Esophagus mucosa (tissue), 1 donor: ENCODE data around the gene TMSB10. TPM values are rescaled to one million over a fixed set of nuclear protein-coding genes. Genes with fewer than 3 reads are reported as not detected.
"Not testable (repeated sequence)": the region's sequence is repeated elsewhere in the genome, so short reads cannot be mapped to it uniquely, and the experiment has no call there.

Experiments
- ATAC-seq: fragments of 200-7000 bp; cut with Tn5 transposase; one replicate; pipeline ENCODE4 v1.9.1; 2020
- total RNA-seq: library from RNA; stranded (reverse); gene quantifications from one replicate; pipeline ENCODE4 v1.2.4, GENCODE V29; 2023
- donor health status: DM: yes; HTN: yes; CAD: no.

The TMSB10 gene
- total RNA-seq, 1 donor from 2014 or later = 1,660 TPM

DNA sequence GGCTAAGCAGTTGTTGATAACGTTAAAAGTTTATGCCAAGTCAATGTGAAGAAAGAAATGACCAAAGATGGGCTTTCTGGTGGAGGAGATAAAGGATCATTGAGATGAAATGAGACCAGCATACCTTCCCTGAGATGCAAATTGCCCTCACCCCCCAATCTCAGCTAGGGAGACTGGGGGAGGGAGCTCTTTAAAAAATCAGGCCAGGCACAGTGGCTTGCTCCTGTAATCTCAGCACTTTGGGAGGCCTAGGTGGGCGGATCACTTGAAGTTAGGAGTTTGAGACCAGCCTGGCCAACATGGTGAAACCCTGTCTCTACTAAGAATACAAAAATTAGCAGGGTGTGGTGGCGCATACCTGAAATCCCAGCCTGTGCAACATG lies 34.6 kb downstream of the TMSB10 start:
- ATAC-seq = no peak

DNA sequence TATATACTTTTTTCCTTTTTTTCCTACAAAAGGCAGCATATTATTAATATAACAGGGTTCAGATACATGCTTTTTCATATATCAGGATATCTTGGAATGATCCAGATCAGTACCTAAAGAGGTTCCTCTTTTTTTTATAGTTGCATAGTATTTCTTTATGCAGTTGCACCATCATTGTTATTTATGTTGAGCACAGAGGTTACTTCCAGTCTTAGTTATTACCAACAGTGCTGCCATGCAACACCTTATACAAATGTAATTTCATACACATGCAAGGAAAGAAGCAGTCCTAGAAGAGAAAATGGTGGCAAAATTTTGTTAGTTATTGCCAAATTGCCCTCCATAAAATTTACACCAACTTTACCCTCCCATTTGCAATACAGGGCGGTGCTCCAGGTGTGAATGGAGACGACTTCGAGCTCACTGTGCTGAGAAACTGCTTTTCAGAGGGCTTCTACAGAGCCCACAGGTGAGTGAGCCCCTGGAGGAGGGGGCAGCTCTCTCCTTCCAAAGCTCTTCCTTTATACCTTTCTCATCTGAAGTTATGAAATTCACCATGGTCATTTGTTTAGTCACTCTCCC lies 35.5 kb downstream of the TMSB10 start:
- ATAC-seq = no peak

DNA sequence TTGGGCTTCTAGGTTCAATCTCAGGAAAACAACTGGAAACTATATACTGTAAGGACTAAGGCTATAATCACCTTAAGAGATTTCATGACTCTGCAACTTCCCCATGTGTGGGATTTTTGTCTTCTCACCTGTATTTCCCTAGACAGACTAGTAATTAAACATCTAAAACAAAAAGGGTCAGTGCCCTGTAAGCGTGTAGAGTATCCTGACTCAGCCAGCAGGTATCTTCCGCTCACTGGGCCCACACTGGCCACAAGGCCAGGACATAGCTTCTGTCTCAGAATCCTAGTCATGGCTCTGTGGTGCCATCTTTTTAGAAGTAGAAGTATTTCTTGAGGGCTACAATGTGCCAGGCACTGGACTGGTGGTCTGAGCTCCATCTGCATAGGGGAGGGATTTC lies 36.7 kb downstream of the TMSB10 start:
- ATAC-seq = no peak

DNA sequence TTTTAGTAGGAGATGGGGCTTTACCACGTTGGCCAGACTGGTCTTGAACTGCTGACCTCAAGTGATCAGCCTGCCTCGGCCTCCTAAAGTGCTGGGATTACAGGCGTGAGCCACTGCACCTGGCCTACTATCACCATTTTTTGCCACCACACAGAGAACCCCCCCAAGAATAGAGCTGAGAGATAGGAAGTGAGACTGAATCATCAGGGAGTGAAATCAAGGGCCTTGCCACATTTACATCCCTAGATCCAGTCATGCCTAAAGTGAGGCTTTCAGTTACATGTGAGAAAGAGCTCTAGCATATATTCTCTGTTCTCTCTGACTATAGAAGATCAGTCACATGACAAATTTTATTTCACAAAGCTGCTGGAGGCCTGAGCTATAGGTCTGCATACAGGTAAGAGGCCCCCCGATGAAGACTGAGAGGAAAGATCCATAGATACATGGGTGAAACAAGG lies 37.5 kb downstream of the TMSB10 start:
- no peak for ATAC-seq

DNA sequence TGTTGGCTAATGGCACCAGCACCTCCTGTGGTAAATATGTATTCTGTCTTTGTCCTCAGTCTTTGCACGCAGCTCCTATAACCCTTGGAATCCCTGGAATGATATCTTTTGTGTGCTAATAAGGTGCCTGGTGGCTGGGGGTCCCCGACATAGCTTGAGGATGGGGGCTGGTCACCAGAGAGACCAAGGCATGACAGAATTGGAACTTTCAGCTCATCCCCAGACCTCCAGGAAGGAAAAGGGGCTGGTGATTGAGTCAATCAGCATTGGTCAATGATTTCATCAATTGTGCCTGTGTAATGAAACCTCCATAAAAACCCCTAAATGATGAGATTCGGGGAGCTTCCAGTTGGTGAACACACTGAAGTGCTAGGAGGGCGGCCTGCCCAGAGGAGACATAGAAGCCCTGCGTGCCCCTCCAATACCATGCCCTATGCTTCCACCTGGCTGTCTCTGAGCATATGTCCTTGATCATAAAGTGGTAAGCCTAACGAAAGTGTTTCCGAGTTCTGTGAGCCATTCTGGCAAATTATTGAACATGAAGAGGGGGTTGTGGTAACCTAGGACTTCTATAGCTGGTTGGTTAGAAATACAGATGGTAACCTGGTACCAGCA lies 38.9 kb downstream of the TMSB10 start:
- no peak for ATAC-seq

DNA sequence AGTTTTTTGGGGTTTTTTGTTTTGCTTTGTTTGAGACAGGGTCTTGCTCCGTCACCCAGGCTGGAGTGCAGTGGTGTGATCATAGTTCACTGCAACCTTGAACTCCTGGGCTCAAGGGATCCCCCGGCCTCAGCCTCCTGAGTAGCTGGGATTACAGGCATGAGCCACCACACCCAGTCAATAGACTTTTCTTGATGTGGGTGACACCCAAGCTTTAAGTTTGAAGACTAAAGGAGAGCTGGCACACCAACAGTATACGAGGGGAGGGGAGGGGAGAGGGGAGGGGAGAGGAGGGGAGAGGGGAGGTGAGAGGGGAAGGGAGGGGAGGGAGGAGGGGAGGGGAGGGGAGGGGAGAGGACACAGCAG lies 40.4 kb downstream of the TMSB10 start:
- not testable (repeated sequence) for ATAC-seq

DNA sequence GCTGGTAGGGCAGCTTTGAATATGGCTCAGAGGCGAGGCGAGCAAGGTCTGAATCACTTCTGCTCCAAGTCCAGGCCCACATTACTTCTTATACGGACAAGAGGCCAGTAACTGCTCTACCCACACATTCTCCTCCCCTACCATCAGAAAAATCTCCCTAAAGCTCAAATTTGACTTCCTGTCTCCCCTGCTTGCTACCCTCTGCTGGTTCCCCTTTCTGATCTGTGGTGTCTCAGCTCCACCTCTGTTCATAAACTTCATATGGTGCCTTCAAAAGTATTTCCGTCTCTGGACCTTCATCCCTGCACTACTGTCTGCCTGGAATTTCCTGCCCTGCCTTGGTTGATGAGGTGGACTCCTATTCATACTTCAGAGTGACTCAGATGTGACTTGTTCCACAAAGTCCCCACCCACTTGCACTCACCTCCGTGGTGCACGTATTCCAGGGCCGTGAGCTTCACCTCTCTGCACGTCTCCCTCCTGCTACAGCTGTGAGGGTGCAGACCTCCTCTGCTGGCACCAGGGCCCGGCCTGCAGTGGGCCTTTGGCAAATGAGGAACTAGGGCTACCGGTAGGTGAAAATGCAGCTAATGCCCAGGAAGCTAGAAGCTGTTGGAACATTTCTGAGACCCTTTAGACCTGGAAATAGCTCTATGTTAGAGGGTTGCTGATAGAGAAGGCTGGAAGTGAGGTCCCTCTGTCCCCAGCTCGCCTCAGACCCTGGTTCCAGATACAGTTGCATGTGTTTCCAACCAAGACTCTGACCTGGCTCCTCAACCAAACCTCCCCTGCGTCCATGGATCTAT lies 41.0 kb downstream of the TMSB10 start:
- peak; percentile 97 for ATAC-seq

DNA sequence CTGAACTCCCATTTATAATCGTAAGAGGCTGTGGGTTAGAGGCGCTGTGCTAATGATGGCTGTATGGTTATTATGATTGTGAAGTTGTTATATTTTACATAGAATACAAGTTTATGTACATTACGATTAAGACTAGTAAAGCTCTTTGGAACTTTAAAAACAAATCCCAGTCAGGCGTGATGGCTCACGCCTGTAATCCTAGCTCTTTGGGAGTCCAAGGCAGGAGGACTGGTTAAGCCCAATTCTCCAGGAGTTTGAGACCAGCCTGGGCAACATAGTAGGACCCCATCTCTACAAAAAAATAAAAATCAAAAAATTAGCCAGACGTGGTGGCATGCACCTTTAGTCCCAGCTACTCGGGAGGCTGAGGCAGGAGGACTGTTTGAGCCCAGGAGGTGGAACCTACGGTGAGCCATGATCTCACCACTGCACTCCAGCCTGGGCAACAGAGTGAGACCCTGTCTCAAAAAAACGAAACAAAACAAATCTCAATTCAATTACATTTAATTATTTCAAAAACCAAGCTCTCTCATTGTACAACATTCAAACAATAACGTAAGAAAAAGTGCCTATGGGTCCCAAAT lies 41.6 kb downstream of the TMSB10 start:
- ATAC-seq = no peak

DNA sequence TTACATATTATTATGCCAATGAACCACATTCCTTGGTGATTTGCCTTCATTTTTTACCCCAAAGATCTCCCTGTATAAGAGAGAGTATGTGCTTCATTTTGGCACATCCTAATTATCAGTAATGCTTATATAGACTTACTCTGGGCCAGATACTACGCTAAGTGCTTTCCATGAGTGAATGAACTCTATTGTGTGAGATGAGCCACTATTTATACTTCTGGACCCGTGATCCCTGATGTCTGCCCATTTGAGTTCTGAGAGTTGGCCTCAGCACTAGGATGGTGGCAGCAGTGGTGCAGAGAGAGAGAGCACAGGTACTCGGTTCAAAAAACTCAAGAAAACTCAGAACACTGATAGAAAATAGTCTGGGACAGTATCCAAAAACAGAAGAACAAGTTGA lies 48.1 kb downstream of the TMSB10 start:
- ATAC-seq = no peak

DNA sequence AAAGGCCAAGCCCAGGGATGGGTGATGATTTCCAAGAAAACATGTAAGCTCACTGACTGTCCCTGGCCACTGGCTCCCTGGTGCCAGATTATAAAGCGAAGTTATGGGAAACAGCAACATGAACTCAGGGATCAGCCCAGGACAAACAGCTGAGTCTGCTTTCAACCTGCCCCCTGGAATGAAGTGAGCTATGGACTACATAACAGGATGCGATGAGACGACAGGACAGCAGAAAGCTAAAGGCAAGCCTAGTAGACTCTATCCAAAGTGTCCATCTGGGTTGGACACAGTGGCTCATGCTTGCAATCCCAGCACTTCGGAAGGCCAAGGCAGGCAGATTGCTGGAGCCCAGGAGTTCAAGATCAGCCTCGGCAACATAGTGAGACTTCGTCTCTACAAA lies 48.9 kb downstream of the TMSB10 start:
- no peak for ATAC-seq

Other genes with a start within 250 kb of the TMSB10 start
- 0.24 TPM for gene TRABD2A, start 24.6 kb upstream of the TMSB10 start, total RNA-seq
- gene KCMF1, start 65.5 kb downstream of the TMSB10 start, total RNA-seq = 80.7 TPM
- gene TCF7L1, start 227.7 kb downstream of the TMSB10 start, total RNA-seq = 4.5 TPM